WTC11 (cell line): ENCODE data around the gene NUP98. TPM values are rescaled to one million over a fixed set of nuclear protein-coding genes. Genes with fewer than 3 reads are reported as not detected.

Experiments used
- ATAC-seq: fragments of 200-7000 bp; cut with Tn5 transposase; 2 replicates; pipeline ENCODE4 v1.10.0; 2021; ENCODE audit warnings: mild to moderate bottlenecking, moderate library complexity
- CTCF ChIA-PET: fragments of 300-600 bp; sonication (Branson Sonifier 250); formaldehyde crosslinking; loops from one replicate; lab custom pipeline; 2021; ENCODE audit warnings: antibody characterized with exemption; lab: Charles Lee
- POLR2A ChIA-PET: fragments of 350-600 bp; sonication (Branson Sonifier 250); formaldehyde crosslinking; loops from one replicate; lab custom pipeline; 2021; ENCODE audit warnings: antibody characterized with exemption; lab: Charles Lee
- DNase-seq: peaks from one replicate; pipeline ENCODE4 v3.0.0; 2021; ENCODE audit warnings: low spot score
- H3K27ac Mint-ChIP-seq: 2 replicates; pipeline ENCODE4 v1.8.0; 2021; ENCODE audit warnings: mixed read lengths
- H3K27me3 Mint-ChIP-seq: 2 replicates; pipeline ENCODE4 v1.8.0; 2021; ENCODE audit warnings: low read depth, mild to moderate bottlenecking, moderate library complexity, mixed read lengths
- H3K36me3 Mint-ChIP-seq: 2 replicates; pipeline ENCODE4 v1.8.0; 2021; ENCODE audit warnings: mixed read lengths
- H3K4me1 Mint-ChIP-seq: 2 replicates; pipeline ENCODE4 v1.8.0; 2022; ENCODE audit warnings: mixed read lengths
- H3K4me3 Mint-ChIP-seq: 2 replicates; pipeline ENCODE4 v1.8.0; 2021; ENCODE audit warnings: mild to moderate bottlenecking, moderate library complexity, mixed read lengths
- H3K9me3 Mint-ChIP-seq: 2 replicates; pipeline ENCODE4 v1.8.0; 2021; ENCODE audit warnings: mixed read lengths
- ATF1 ChIP-seq: sonication (generic); formaldehyde crosslinking; IDR thresholded peaks from 2 replicates; pipeline ENCODE4 v1.8.1; 2023; ENCODE audit warnings: mild to moderate bottlenecking, moderate library complexity, missing genetic modification reagents
- FOXJ3 ChIP-seq: sonication (generic); formaldehyde crosslinking; IDR thresholded peaks from 2 replicates; pipeline ENCODE4 v1.9.0; 2021; ENCODE audit warnings: missing genetic modification reagents, mild to moderate bottlenecking, borderline replicate concordance
- GABPB1 ChIP-seq: sonication (generic); formaldehyde crosslinking; IDR thresholded peaks from 2 replicates; pipeline ENCODE4 v1.8.1; 2023; ENCODE audit warnings: mild to moderate bottlenecking, missing genetic modification reagents
- IRF2 ChIP-seq: sonication (generic); formaldehyde crosslinking; IDR thresholded peaks from 2 replicates; pipeline ENCODE4 v1.8.0; 2022; ENCODE audit warnings: low read depth, missing genetic modification reagents, borderline replicate concordance
- JAZF1 ChIP-seq: fragments of 250-450 bp; sonication (Bioruptor Pico); IDR thresholded peaks from 2 replicates; pipeline ENCODE4 v1.9.0; 2021; ENCODE audit warnings: moderate library complexity, mild to moderate bottlenecking, inconsistent platforms
- JUN ChIP-seq: sonication (generic); formaldehyde crosslinking; IDR thresholded peaks from 2 replicates; pipeline ENCODE4 v1.8.0; 2023; ENCODE audit warnings: mild to moderate bottlenecking, missing genetic modification reagents
- MLX ChIP-seq: sonication (generic); formaldehyde crosslinking; IDR thresholded peaks from 2 replicates; pipeline ENCODE4 v1.8.1; 2023; ENCODE audit warnings: mild to moderate bottlenecking, missing genetic modification reagents, moderate library complexity
- NR2C2 ChIP-seq: sonication (generic); formaldehyde crosslinking; IDR thresholded peaks from 2 replicates; pipeline ENCODE4 v1.8.0; 2022; ENCODE audit warnings: mild to moderate bottlenecking, missing genetic modification reagents
- PRRX2 ChIP-seq: fragments of 250-450 bp; sonication (Bioruptor Pico); IDR thresholded peaks from 2 replicates; pipeline ENCODE4 v1.8.0; 2021; ENCODE audit warnings: mild to moderate bottlenecking
- SP1 ChIP-seq: sonication (generic); formaldehyde crosslinking; conservative IDR thresholded peaks from 2 replicates; pipeline ENCODE4 v1.8.1; 2022; ENCODE audit warnings: missing genetic modification reagents
- STAT6 ChIP-seq: sonication (generic); formaldehyde crosslinking; conservative IDR thresholded peaks from 2 replicates; pipeline ENCODE4 v1.8.1; 2023; ENCODE audit warnings: mild to moderate bottlenecking, low read depth, missing genetic modification reagents, moderate library complexity
- TCF7 ChIP-seq: sonication (generic); formaldehyde crosslinking; IDR thresholded peaks from 2 replicates; pipeline ENCODE4 v1.8.0; 2022; ENCODE audit warnings: mild to moderate bottlenecking, low read depth, missing genetic modification reagents, moderate library complexity
- TEAD1 ChIP-seq: sonication (generic); formaldehyde crosslinking; IDR thresholded peaks from 2 replicates; pipeline ENCODE4 v1.8.0; 2022; ENCODE audit warnings: mild to moderate bottlenecking, missing genetic modification reagents
- ZBTB43 ChIP-seq: sonication (generic); formaldehyde crosslinking; IDR thresholded peaks from 2 replicates; pipeline ENCODE4 v1.8.1; 2023; ENCODE audit warnings: mild to moderate bottlenecking, missing genetic modification reagents
- ZNF317 ChIP-seq: sonication (generic); formaldehyde crosslinking; IDR thresholded peaks from 2 replicates; pipeline ENCODE4 v1.8.1; 2023; ENCODE audit warnings: low read depth, mild to moderate bottlenecking, moderate library complexity, missing genetic modification reagents, borderline replicate concordance
- ZNF396 ChIP-seq: fragments of 250-450 bp; sonication (Bioruptor Pico); IDR thresholded peaks from 2 replicates; pipeline ENCODE4 v1.8.0; 2021; ENCODE audit warnings: mild to moderate bottlenecking, moderate library complexity, borderline replicate concordance
- ZNF671 ChIP-seq: fragments of 250-450 bp; sonication (Bioruptor Pico); IDR thresholded peaks from 2 replicates; pipeline ENCODE4 v1.8.0; 2021; ENCODE audit warnings: mild to moderate bottlenecking
- total RNA-seq: library from RNA; stranded (reverse); gene quantifications from 3 replicates; pipeline ENCODE4 v1.2.3, GENCODE V29; 2021
- TF ChIP-seq, protein P1 (sequence below): sonication (generic); formaldehyde crosslinking; IDR thresholded peaks from 2 replicates; pipeline ENCODE4 v1.8.0; 2022; ENCODE audit warnings: mild to moderate bottlenecking, missing genetic modification reagents

NUP98 gene
- total RNA-seq, 1 experiment from 2014 or later: 81.4 TPM

GRCh38 chr11:3667149-3668035, 130.0 kb downstream of the NUP98 start:
- no peak overlapping the region for H3K4me3 Mint-ChIP-seq
- H3K27ac Mint-ChIP-seq: no peak overlapping the region
- no peaks in the 10 kb centered on the region for H3K36me3 Mint-ChIP-seq
- CTCF ChIA-PET: no interaction called here
- DNase-seq: no peak
- H3K27me3 Mint-ChIP-seq: no peaks in the 10 kb centered on the region
- H3K9me3 Mint-ChIP-seq: no peaks in the 10 kb centered on the region
- POLR2A ChIA-PET: interaction anchor here (0.6 kb wide), 1 partner anchor 229 kb away, joined by 7 read pairs; no protein-coding TSS in a partner anchor
- TF ChIP-seq FOXJ3 (CRISPR knock-in tag): no peak
- TF ChIP-seq, all 79 proteins: peak for 0
- no peak for ATAC-seq
- peaks cover 3% of the 10 kb centered on the region; the same call in 1 of the 2 replicates for H3K4me1 Mint-ChIP-seq

DNA sequence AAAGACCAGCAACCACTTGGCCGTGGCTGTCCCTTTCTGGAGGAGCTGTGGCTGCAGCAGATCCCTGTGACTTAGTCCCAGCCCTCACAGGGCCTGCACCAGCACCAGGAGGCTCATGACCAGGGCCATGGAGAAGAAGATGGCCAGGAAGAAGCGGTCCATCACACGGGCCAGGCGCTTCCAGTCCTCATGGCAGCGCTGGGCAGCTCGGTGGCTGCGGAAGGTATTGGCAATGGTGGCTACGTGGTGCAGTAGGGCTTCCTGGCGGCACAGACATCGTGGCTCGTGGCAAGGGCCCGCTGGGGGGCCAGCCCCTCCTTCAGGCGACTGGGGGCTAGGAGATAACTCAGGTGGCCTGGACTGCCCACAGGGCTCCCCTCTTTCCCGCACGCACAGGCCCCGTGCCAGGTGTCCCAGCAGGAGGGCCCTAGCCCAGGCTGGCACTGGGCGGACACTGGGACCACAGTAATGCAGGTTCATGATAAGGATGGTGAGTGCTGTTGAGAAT, 131.3 kb downstream of the NUP98 start:
- CTCF ChIA-PET: no interaction called here
- Mint-ChIP-seq H3K4me3 (no peak overlapping the region), H3K36me3 (no peaks in the 10 kb centered on the region), H3K9me3 (no peaks in the 10 kb centered on the region), H3K27me3 (no peaks in the 10 kb centered on the region), H3K27ac (no peak overlapping the region), H3K4me1 (no peaks in the 10 kb centered on the region)
- ATAC-seq (no peak), DNase-seq (no peak)
- TF ChIP-seq IRF2 (CRISPR knock-in tag): no peak
- no peak for TF ChIP-seq ZBTB43 (CRISPR knock-in tag)
- TF ChIP-seq MLX (CRISPR knock-in tag): no peak
- TF ChIP-seq PRRX2 (CRISPR knock-in tag): no peak
- TF ChIP-seq ZNF396: no peak
- TF ChIP-seq NR2C2: no peak
- no peak for TF ChIP-seq TCF7 (CRISPR knock-in tag)
- no peak for TF ChIP-seq ATF1 (CRISPR knock-in tag)
- TF ChIP-seq SP1 (CRISPR knock-in tag): no peak
- TF ChIP-seq JUN (CRISPR knock-in tag): no peak
- TF ChIP-seq, protein P1, sequence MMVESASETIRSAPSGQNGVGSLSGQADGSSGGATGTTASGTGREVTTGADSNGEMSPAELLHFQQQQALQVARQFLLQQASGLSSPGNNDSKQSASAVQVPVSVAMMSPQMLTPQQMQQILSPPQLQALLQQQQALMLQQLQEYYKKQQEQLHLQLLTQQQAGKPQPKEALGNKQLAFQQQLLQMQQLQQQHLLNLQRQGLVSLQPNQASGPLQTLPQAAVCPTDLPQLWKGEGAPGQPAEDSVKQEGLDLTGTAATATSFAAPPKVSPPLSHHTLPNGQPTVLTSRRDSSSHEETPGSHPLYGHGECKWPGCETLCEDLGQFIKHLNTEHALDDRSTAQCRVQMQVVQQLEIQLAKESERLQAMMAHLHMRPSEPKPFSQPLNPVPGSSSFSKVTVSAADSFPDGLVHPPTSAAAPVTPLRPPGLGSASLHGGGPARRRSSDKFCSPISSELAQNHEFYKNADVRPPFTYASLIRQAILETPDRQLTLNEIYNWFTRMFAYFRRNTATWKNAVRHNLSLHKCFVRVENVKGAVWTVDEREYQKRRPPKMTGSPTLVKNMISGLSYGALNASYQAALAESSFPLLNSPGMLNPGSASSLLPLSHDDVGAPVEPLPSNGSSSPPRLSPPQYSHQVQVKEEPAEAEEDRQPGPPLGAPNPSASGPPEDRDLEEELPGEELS (CRISPR knock-in tag): no peak
- TF ChIP-seq TEAD1: no peak
- no peak for TF ChIP-seq JAZF1 (CRISPR knock-in tag)
- no peak for TF ChIP-seq ZNF671 (CRISPR knock-in tag)
- TF ChIP-seq GABPB1 (CRISPR knock-in tag): no peak
- TF ChIP-seq ZNF317 (CRISPR knock-in tag): no peak
- TF ChIP-seq STAT6 (CRISPR knock-in tag): no peak
- POLR2A ChIA-PET: no interaction called here
